Breast epithelium (tissue), 3 donors: ENCODE data around the gene EFNA3.

Experiments
- CTCF ChIP-seq, 3 donors: fragments of 450-650 bp; IDR thresholded peaks; one replicate each; pipeline ENCODE4 v1.5.1; 2016 to 2017; ENCODE audit warnings: antibody characterized with exemption in 3 of 3, mild to moderate bottlenecking in 3 of 3, moderate library complexity in 3 of 3
- POLR2AphosphoS5 ChIP-seq, 3 donors: sonication (generic); formaldehyde crosslinking; IDR thresholded peaks; one replicate each; pipeline ENCODE4 v1.6.1; 2017; ENCODE audit warnings: antibody characterized with exemption in 3 of 3

- no peak for TF ChIP-seq CTCF (IDR thresholded peaks at IDR 0.05)
- no peak for TF ChIP-seq POLR2AphosphoS5 (IDR thresholded peaks at IDR 0.05)
Observed at GRCh38 chr1:155035936-155036335, 42.7 kb upstream of the EFNA3 start.
